ENCODE measurements around the gene LONP2.

DNA sequence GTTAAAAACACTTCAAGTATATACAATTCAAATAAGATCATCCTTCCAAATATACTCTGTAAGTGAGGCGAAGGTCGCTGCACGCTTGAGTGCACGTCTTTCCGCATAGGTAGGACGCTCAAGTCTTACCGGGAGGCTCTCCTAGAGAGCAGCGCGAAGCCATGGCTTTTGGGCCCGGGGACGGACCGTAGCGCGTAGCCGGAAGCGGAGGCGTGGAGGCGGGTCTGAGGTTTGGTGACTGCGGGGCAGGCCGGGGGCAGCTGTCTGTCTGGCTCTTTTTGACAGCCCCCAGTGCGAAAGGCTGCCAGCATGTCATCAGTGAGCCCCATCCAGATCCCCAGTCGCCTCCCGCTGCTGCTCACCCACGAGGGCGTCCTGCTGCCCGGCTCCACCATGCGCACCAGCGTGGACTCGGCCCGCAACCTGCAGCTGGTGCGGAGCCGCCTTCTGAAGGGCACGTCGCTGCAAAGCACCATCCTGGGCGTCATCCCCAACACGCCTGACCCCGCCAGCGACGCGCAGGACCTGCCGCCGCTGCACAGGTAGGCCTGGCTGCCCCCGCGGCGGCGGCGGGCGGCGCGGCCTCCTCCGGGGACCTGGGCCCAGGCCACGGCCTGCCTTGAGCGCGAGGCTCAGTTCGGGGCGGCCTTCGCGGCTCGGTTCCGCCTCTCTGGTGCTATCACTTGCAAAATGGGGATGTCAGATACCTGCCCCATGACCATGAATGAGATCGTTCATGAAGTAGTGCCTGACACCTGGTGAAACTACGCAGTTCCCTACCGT is at the start of gene LONP2:
- TF ChIP-seq, protein P1, sequence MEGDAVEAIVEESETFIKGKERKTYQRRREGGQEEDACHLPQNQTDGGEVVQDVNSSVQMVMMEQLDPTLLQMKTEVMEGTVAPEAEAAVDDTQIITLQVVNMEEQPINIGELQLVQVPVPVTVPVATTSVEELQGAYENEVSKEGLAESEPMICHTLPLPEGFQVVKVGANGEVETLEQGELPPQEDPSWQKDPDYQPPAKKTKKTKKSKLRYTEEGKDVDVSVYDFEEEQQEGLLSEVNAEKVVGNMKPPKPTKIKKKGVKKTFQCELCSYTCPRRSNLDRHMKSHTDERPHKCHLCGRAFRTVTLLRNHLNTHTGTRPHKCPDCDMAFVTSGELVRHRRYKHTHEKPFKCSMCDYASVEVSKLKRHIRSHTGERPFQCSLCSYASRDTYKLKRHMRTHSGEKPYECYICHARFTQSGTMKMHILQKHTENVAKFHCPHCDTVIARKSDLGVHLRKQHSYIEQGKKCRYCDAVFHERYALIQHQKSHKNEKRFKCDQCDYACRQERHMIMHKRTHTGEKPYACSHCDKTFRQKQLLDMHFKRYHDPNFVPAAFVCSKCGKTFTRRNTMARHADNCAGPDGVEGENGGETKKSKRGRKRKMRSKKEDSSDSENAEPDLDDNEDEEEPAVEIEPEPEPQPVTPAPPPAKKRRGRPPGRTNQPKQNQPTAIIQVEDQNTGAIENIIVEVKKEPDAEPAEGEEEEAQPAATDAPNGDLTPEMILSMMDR (conservative IDR thresholded peaks at IDR 0.05; ENCODE audit: low read depth, low read length): no peak
- TF ChIP-seq EZH2 (IDR thresholded peaks at IDR 0.05; ENCODE audit: low read length, unreplicated experiment): no peak
- TF ChIP-seq EZH2phosphoT487 (IDR thresholded peaks at IDR 0.05; ENCODE audit: borderline replicate concordance, low read length): no peak
